AG10803 (cell line): ENCODE data around the gene RRP8.

Experiments
- DNase-seq: peaks from one replicate; pipeline ENCODE4 v3.0.0; 2010; ENCODE audit warnings: low read depth
- H3K4me3 ChIP-seq: 2 replicates; pipeline ENCODE4 v1.5.1; 2011; ENCODE audit warnings: mild to moderate bottlenecking, low read length, control low read depth
- CTCF ChIP-seq: conservative IDR thresholded peaks from 2 replicates; pipeline ENCODE4 v1.5.1; 2011; ENCODE audit warnings: mild to moderate bottlenecking, low read length, control low read depth, inconsistent platforms

RRP8 gene

GRCh38 chr11:6611092-6611962, 7.9 kb upstream of the RRP8 start:
- peak overlapping the region; percentile 76 for H3K4me3 ChIP-seq
- no peak for TF ChIP-seq CTCF
- DNase-seq, result no peak

- peak overlapping the region; percentile 76 for H3K4me3 ChIP-seq
- no peak for TF ChIP-seq CTCF
- no peak for DNase-seq
Observed at GRCh38 chr11:6610591-6610990, 7.2 kb upstream of the RRP8 start.

GRCh38 chr11:6609502-6610015, 6.1 kb upstream of the RRP8 start:
- H3K4me3 ChIP-seq, result no peak overlapping the region
- no peak for DNase-seq
- TF ChIP-seq CTCF, result no peak

GRCh38 chr11:6608726-6609501, 5.5 kb upstream of the RRP8 start:
- H3K4me3 ChIP-seq, result no peak overlapping the region
- no peak for DNase-seq
- TF ChIP-seq CTCF, result no peak

GRCh38 chr11:6608011-6608410, 4.6 kb upstream of the RRP8 start:
- no peak overlapping the region for H3K4me3 ChIP-seq
- TF ChIP-seq CTCF, result no peak
- DNase-seq, result no peak

GRCh38 chr11:6607190-6607795, 3.9 kb upstream of the RRP8 start:
- no peak for TF ChIP-seq CTCF
- DNase-seq, result peak; percentile 48
- H3K4me3 ChIP-seq, result peak overlapping the region; percentile 8; the same call in 1 of the 2 replicates
